DOHH2 (cell line): ENCODE results near the gene ACYP2.

Source experiments
- H3F3A ChIP-seq: fragments of 200-600 bp; sonication (generic), shearing (Covaris generic); 2 replicates; pipeline ENCODE4 v1.6.0; 2016; ENCODE audit warnings: antibody characterized with exemption, mild to moderate bottlenecking; ENCODE audit not compliant: control insufficient read depth, insufficient read depth
- H3K27ac ChIP-seq: fragments of 200-600 bp; sonication (generic); 2 replicates; pipeline ENCODE4 v1.5.1; 2014; ENCODE audit warnings: low read depth, mild to moderate bottlenecking, low read length, moderate library complexity
- H3K27me3 ChIP-seq: fragments of 200-600 bp; sonication (generic); 2 replicates; pipeline ENCODE4 v1.6.1; 2014; ENCODE audit warnings: mild to moderate bottlenecking, low read length, mixed read lengths; ENCODE audit not compliant: control insufficient read depth
- H3K36me3 ChIP-seq: fragments of 200-600 bp; sonication (generic); 2 replicates; pipeline ENCODE4 v1.6.1; 2014; ENCODE audit warnings: mild to moderate bottlenecking, low read length, moderate library complexity, mixed read lengths; ENCODE audit not compliant: control insufficient read depth
- H3K4me1 ChIP-seq: fragments of 200-600 bp; sonication (generic); 2 replicates; pipeline ENCODE4 v1.6.1; 2014; ENCODE audit warnings: mild to moderate bottlenecking, low read length, mixed read lengths; ENCODE audit not compliant: control insufficient read depth
- H3K4me2 ChIP-seq: fragments of 200-600 bp; sonication (generic); 2 replicates; pipeline ENCODE4 v1.6.0; 2014; ENCODE audit warnings: mild to moderate bottlenecking, low read length, moderate library complexity
- H3K4me3 ChIP-seq: fragments of 200-600 bp; sonication (generic); 2 replicates; pipeline ENCODE4 v1.5.1; 2014; ENCODE audit warnings: mild to moderate bottlenecking, low read length, mixed read lengths
- H3K79me2 ChIP-seq: fragments of 200-600 bp; sonication (generic); 2 replicates; pipeline ENCODE4 v1.6.1; 2014; ENCODE audit warnings: mild to moderate bottlenecking, low read length, mixed read lengths; ENCODE audit not compliant: control insufficient read depth
- H3K9me2 ChIP-seq: fragments of 200-600 bp; sonication (generic); replicated peaks from 2 replicates; pipeline ENCODE4 v1.6.1; 2014; ENCODE audit warnings: mild to moderate bottlenecking, low read length, mixed read lengths; ENCODE audit not compliant: control insufficient read depth
- H3K9me3 ChIP-seq: fragments of 200-600 bp; sonication (generic); 2 replicates; pipeline ENCODE4 v1.6.1; 2014; ENCODE audit warnings: antibody characterized with exemption, low read length, mixed read lengths; ENCODE audit not compliant: control insufficient read depth, insufficient read depth
- H4K20me1 ChIP-seq: fragments of 200-600 bp; sonication (generic); 2 replicates; pipeline ENCODE4 v1.6.0; 2014; ENCODE audit warnings: low read depth, mild to moderate bottlenecking, antibody characterized with exemption, low read length, moderate library complexity; ENCODE audit not compliant: control insufficient read depth, insufficient read depth
- CTCF ChIP-seq: fragments of 200-600 bp; sonication (generic); IDR thresholded peaks from one replicate; pipeline ENCODE4 v1.5.1; 2014; ENCODE audit warnings: antibody characterized with exemption, mild to moderate bottlenecking, low read depth, low read length; ENCODE audit not compliant: poor library complexity, severe bottlenecking
- EZH2phosphoT487 ChIP-seq: fragments of 200-600 bp; sonication (generic); IDR thresholded peaks from 2 replicates; pipeline ENCODE4 v1.6.1; 2017; ENCODE audit warnings: borderline replicate concordance, mild to moderate bottlenecking, antibody characterized with exemption, low read length, moderate library complexity, mixed read lengths

The ACYP2 gene

GRCh38 chr2:54213082-54213481 is 97.7 kb downstream of the ACYP2 start:
- Histone ChIP-seq H3K9me3 (peaks cover 8% of the 10 kb centered on the region; the same call in 1 of the 2 replicates), H3K36me3 (no peaks in the 10 kb centered on the region), H3K27me3 (no peaks in the 10 kb centered on the region), H3K4me3 (no peak overlapping the region), H3K79me2 (no peaks in the 10 kb centered on the region), H3K4me2 (no peak overlapping the region), H3K4me1 (no peaks in the 10 kb centered on the region), H3K27ac (no peak overlapping the region), H3F3A (no peaks in the 10 kb centered on the region), H3K9me2 (no peaks in the 10 kb centered on the region), H4K20me1 (no peaks in the 10 kb centered on the region)
- no peak for TF ChIP-seq CTCF
- TF ChIP-seq EZH2phosphoT487: no peak

GRCh38 chr2:54224997-54225396 is 109.6 kb downstream of the ACYP2 start:
- Histone ChIP-seq H3K79me2 (no peaks in the 10 kb centered on the region), H3K27ac (no peak overlapping the region), H3K36me3 (no peaks in the 10 kb centered on the region), H3K4me2 (no peak overlapping the region), H3K9me2 (no peaks in the 10 kb centered on the region), H3F3A (no peaks in the 10 kb centered on the region), H3K27me3 (no peaks in the 10 kb centered on the region), H3K4me1 (no peaks in the 10 kb centered on the region), H3K4me3 (no peak overlapping the region), H4K20me1 (no peaks in the 10 kb centered on the region), H3K9me3 (no peaks in the 10 kb centered on the region)
- TF ChIP-seq EZH2phosphoT487 (no peak), CTCF (no peak)

GRCh38 chr2:54226260-54226659 is 110.8 kb downstream of the ACYP2 start:
- no peak overlapping the region for H3K27ac ChIP-seq
- no peak overlapping the region for H3K4me2 ChIP-seq
- H3K9me2 ChIP-seq: no peaks in the 10 kb centered on the region
- H3K4me3 ChIP-seq: no peak overlapping the region
- no peaks in the 10 kb centered on the region for H3K79me2 ChIP-seq
- TF ChIP-seq EZH2phosphoT487: no peak
- TF ChIP-seq CTCF: no peak
- H4K20me1 ChIP-seq: no peaks in the 10 kb centered on the region
- no peaks in the 10 kb centered on the region for H3K4me1 ChIP-seq
- H3K36me3 ChIP-seq: no peaks in the 10 kb centered on the region
- H3F3A ChIP-seq: no peaks in the 10 kb centered on the region
- H3K27me3 ChIP-seq: no peaks in the 10 kb centered on the region
- no peaks in the 10 kb centered on the region for H3K9me3 ChIP-seq

GRCh38 chr2:54227798-54228197 is 112.4 kb downstream of the ACYP2 start:
- Histone ChIP-seq H3K4me1 (no peaks in the 10 kb centered on the region), H3K27ac (no peak overlapping the region), H3K79me2 (no peaks in the 10 kb centered on the region), H3K27me3 (no peaks in the 10 kb centered on the region), H3K9me2 (no peaks in the 10 kb centered on the region), H3K4me3 (no peak overlapping the region), H3K9me3 (no peaks in the 10 kb centered on the region), H4K20me1 (no peaks in the 10 kb centered on the region), H3F3A (no peaks in the 10 kb centered on the region), H3K4me2 (no peak overlapping the region), H3K36me3 (no peaks in the 10 kb centered on the region)
- TF ChIP-seq EZH2phosphoT487 (no peak), CTCF (no peak)
